ENCODE measurements around the gene PCDHGA6.

DNA sequence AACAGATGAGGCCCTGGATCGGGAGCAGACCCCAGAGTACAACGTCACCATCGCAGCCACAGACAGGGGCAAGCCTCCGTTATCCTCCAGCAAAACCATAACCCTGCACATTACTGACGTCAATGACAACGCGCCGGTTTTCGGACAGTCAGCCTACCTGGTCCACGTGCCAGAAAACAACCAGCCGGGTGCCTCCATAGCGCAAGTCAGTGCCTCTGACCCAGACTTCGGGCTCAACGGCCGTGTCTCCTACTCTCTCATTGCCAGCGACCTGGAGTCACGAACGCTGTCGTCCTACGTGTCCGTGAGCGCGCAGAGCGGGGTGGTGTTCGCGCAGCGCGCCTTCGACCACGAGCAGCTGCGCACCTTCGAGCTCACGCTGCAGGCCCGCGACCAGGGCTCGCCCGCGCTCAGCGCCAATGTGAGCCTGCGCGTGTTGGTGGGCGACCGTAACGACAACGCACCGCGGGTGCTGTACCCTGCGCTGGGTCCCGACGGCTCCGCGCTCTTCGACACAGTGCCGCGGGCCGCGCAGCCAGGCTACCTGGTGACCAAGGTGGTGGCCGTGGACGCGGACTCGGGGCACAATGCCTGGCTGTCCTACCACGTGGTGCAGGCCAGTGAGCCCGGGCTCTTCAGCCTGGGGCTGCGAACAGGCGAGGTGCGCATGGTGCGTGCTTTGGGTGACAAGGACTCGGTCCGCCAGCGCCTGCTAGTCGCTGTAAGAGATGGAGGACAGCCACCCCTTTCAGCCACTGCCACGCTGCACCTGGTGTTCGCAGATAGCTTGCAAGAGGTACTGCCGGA lies 45.6 kb downstream of the PCDHGA6 start:
- TF ChIP-seq EZH2 (IDR thresholded peaks at IDR 0.05) (no peak), POLR2AphosphoS5 (IDR thresholded peaks at IDR 0.05; ENCODE audit: borderline replicate concordance, low read depth, low read length) (no peak)
